ENCODE data around the gene ANKIB1. TPM values are rescaled to one million over a fixed set of nuclear protein-coding genes. Genes with fewer than 3 reads are reported as not detected.

Gene ANKIB1
- total RNA-seq, 1 donor from 2014 or later, result 41.9 TPM

DNA sequence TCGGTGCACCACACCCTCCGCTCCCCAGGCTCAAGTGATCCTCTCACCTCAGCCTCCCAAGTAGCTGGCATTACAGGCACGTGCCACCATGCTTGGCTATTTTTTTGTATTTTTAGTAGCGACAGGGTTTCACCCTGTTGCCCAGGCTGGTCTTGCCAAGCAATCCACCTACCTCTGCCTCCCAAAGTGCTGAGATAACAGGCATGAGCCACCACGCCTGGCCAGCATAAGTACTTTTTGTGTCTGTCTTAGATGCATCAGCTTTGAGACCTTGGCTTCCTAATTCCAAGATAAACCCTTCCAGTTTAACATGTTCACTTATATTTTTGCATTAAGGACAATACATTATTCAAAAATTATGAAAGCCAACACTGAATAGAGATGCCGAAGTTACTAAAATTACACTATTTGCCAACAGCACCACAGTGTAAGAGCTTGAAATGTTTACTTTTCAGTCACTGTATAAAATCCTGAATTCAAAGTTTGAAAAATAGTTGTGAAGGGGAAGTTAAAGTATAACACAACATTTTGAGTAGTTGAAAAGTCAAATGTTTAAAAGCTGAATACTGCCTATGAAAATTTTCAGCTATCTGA, 36.5 kb downstream of the ANKIB1 start:
- TF ChIP-seq CTCF (conservative IDR thresholded peaks at IDR 0.05), result no peak
- Mint-ChIP-seq H3K4me3 (no peak overlapping the region), H3K9me3 (peaks cover under 1% of the 10 kb centered on the region), H3K27me3 (ENCODE audit: low read depth) (no peaks in the 10 kb centered on the region), H3K27ac (ENCODE audit: unreplicated experiment) (no peak overlapping the region), H3K4me1 (peaks cover 6% of the 10 kb centered on the region), H3K36me3 (ENCODE audit: low read depth) (peaks cover 2% of the 10 kb centered on the region)
- no peak for DNase-seq (ENCODE audit: low read depth, low spot score)

- Mint-ChIP-seq H3K27ac (ENCODE audit: unreplicated experiment) (no peak overlapping the region), H3K4me1 (peaks cover 6% of the 10 kb centered on the region), H3K4me3 (no peak overlapping the region)
Observed at GRCh38 chr7:92282930-92283329, 37.2 kb downstream of the ANKIB1 start.

DNA sequence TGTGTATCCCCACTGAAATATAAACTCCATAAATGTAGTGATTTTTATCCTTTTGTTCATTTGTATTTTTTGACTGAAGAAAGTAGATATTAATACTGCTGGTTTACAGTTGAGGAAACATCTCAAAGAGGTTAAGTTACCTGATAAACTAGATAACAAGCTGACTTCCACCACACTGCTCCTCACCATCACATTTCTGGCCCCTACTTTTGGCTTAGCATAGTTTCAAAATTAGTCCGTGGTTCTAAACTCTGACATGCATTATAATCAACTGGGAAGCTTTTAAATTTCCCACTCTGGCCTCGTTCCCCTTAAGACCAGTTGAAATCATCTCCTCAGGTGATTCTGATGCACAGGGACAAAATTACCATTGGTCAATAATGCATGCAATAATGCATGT, 43.5 kb downstream of the ANKIB1 start:
- Mint-ChIP-seq H3K4me1 (no peaks in the 10 kb centered on the region), H3K36me3 (ENCODE audit: low read depth) (peaks cover 6% of the 10 kb centered on the region), H3K4me3 (no peak overlapping the region), H3K27ac (ENCODE audit: unreplicated experiment) (no peak overlapping the region), H3K27me3 (ENCODE audit: low read depth) (no peaks in the 10 kb centered on the region), H3K9me3 (peaks cover 8% of the 10 kb centered on the region)
- no peak for TF ChIP-seq CTCF (conservative IDR thresholded peaks at IDR 0.05)
- no peak for DNase-seq (ENCODE audit: low read depth, low spot score)

More at GRCh38 chr7:92282930-92283329, 37.2 kb downstream of the ANKIB1 start:
- Mint-ChIP-seq H3K9me3 (peaks cover 3% of the 10 kb centered on the region), H3K27me3 (ENCODE audit: low read depth) (no peaks in the 10 kb centered on the region), H3K36me3 (ENCODE audit: low read depth) (peaks cover 5% of the 10 kb centered on the region)
- no peak for TF ChIP-seq CTCF (conservative IDR thresholded peaks at IDR 0.05)
- DNase-seq (ENCODE audit: low read depth, low spot score), result no peak

- peaks cover 5% of the 10 kb centered on the region for H3K9me3 Mint-ChIP-seq
- DNase-seq (ENCODE audit: low read depth, low spot score), result no peak
- peaks cover under 1% of the 10 kb centered on the region for H3K36me3 Mint-ChIP-seq (ENCODE audit: low read depth)
- no peak overlapping the region for H3K4me3 Mint-ChIP-seq
- TF ChIP-seq CTCF (conservative IDR thresholded peaks at IDR 0.05), result no peak
- H3K27ac Mint-ChIP-seq (ENCODE audit: unreplicated experiment), result no peak overlapping the region
- H3K4me1 Mint-ChIP-seq, result no peaks in the 10 kb centered on the region
- H3K27me3 Mint-ChIP-seq (ENCODE audit: low read depth), result no peaks in the 10 kb centered on the region
Observed at GRCh38 chr7:92292981-92293380, 47.2 kb downstream of the ANKIB1 start.

DNA sequence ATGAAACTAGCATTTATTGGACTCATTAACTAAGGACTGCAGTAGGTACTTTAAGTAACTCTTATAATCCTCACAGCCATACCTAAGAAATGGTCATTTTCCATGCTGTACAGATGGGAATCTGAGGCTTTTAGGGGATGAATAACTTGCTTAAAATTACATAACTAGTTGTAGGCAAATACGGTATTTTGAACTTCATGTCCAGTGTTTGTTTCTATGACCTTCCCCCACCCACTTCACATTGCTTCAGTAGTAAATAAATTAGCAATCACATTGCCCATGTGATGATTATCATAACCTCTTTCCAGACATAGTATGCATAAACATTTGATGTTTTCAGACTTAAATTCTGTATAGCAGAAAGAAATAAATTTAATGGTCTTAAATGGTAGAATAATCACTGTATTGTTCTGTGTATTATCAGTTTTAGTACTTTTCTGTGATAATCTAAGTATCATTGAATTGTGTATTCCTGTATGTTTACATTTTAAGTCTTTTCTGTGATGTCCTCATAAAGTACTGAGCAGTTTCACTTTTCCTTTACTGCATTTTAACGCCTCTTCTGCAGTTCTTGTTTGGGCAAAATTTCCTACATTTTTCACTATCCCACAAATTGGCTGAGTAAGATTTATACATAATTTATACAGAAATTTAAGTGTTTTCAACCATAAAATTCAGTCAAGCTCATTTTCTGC, 48.3 kb downstream of the ANKIB1 start:
- no peaks in the 10 kb centered on the region for H3K9me3 Mint-ChIP-seq
- no peaks in the 10 kb centered on the region for H3K36me3 Mint-ChIP-seq (ENCODE audit: low read depth)
- no peaks in the 10 kb centered on the region for H3K27me3 Mint-ChIP-seq (ENCODE audit: low read depth)
- H3K27ac Mint-ChIP-seq (ENCODE audit: unreplicated experiment), result no peak overlapping the region
- H3K4me3 Mint-ChIP-seq, result no peak overlapping the region
- no peaks in the 10 kb centered on the region for H3K4me1 Mint-ChIP-seq
- TF ChIP-seq CTCF (conservative IDR thresholded peaks at IDR 0.05), result no peak
- DNase-seq (ENCODE audit: low read depth, low spot score), result no peak
